Transverse colon (tissue), 4 donors: ENCODE data around the gene KCNIP3. TPM values are rescaled to one million over a fixed set of nuclear protein-coding genes. Genes with fewer than 3 reads are reported as not detected.

Source experiments
- DNase-seq: peaks from one replicate; pipeline ENCODE4 v3.0.0-alpha.2; 2019
- H3K27ac ChIP-seq, 4 donors: fragments of 200-600 bp; sonication (generic); 2 replicates each; pipeline ENCODE4 v1.5.1; 2016 to 2018; ENCODE audit warnings: inconsistent platforms in 4 of 4
- H3K27me3 ChIP-seq: fragments of 200-600 bp; sonication (generic); 2 replicates; pipeline ENCODE4 v1.5.1; 2017; ENCODE audit warnings: inconsistent platforms
- H3K36me3 ChIP-seq, 4 donors: fragments of 200-600 bp; sonication (generic); 2 replicates each; pipeline ENCODE4 v1.5.1; 2017 to 2019; ENCODE audit warnings: inconsistent platforms in 4 of 4
- H3K4me1 ChIP-seq, 4 donors: fragments of 200-600 bp; sonication (generic); 2 replicates each; pipeline ENCODE4 v1.5.1; 2017 to 2020; ENCODE audit warnings: inconsistent platforms in 4 of 4
- H3K4me3 ChIP-seq, 4 donors: fragments of 200-600 bp; sonication (generic); 1 replicate in 1 of 4; 2 replicates in 3 of 4; pipeline versions ENCODE4 v1.5.1 to v1.6.1; 2017 to 2019; ENCODE audit warnings: inconsistent platforms in 4 of 4
- H3K9me3 ChIP-seq, 2 donors: fragments of 200-600 bp; sonication (generic); 2 replicates each; pipeline ENCODE4 v1.5.1; 2017 to 2019; ENCODE audit warnings: inconsistent platforms in 2 of 2
- EP300 ChIP-seq: sonication (generic); formaldehyde crosslinking; IDR thresholded peaks from one replicate; pipeline ENCODE4 v1.6.1; 2017; ENCODE audit warnings: antibody characterized with exemption, low read depth
- POLR2A ChIP-seq: fragments of 450-650 bp; IDR thresholded peaks from one replicate; pipeline ENCODE4 v1.6.1; 2016; ENCODE audit warnings: antibody characterized with exemption, mild to moderate bottlenecking, moderate library complexity
- POLR2AphosphoS5 ChIP-seq, 3 donors: sonication (generic); formaldehyde crosslinking; IDR thresholded peaks; one replicate each; pipeline ENCODE4 v1.6.1; 2016; ENCODE audit warnings: antibody characterized with exemption in 3 of 3
- WGBS, 2 donors: methylation state at CpG; one replicate each; pipeline ENCODE4 v1.1.5; 2018; ENCODE audit warnings: low coverage in 1 of 2; 5-methylcytosine and 5-hydroxymethylcytosine counted together
- in situ Hi-C, 4 donors: fragments of 200-750 bp; cut with MboI; loops; one replicate each; pipeline versions ENCODE4 v1.15.0 to v1.15.1; 2017; ENCODE audit warnings: low sequenced_read_pairs in 3 of 4, low pct_ligation_motif_present in 1 of 4, low pct_unique_long_range_greater_than_20kb in 1 of 4
- intact Hi-C: fragments of 100-400 bp; cut with DNase I; formaldehyde crosslinking; loops from one replicate; pipeline ENCODE4 v1.15.1; 2023; ENCODE audit warnings: low total_unique reads
- total RNA-seq, 4 donors: library from RNA; depleted of rRNA; stranded (reverse); fragments of >200 nt; gene quantifications; one replicate each; pipeline ENCODE4 v1.1.0, GENCODE V29; 2016
- TF ChIP-seq, protein P1 (sequence below), 5 experiments: fragments of 200-600 bp in 3 of 5; fragments of 450-650 bp in 2 of 5; sonication (generic) in 3 of 5; IDR thresholded peaks; 1 replicate in 2 of 5; 2 replicates in 3 of 5; pipeline ENCODE4 v1.5.1; 2016 to 2017; ENCODE audit warnings: antibody characterized with exemption in 5 of 5, inconsistent platforms in 3 of 5, mild to moderate bottlenecking in 2 of 5, moderate library complexity in 1 of 5

Gene KCNIP3
- total RNA-seq, 4 donors from 2014 or later = 1.8 to 4.0 (median 2.2) TPM

DNA sequence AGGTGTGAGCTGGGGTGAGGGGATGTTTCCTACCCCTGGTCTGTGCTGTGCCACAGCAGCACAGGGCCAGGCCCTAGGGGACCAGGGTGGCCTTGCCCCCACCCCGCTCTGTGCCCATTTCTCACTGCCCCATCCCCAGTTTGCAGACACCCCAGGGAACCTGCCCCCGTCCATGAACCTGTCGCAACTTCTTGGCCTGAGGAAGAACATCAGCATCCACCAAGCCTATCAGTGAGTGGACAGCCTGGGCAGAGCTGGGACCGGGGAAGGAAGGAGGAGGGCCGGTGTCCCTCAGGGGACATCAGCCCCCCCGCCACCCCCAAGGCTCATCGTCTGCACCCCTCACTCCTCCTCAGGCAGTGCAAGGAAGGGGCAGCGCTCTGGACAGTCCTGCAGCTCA, 15.4 kb upstream of the KCNIP3 start:
- Histone ChIP-seq H3K9me3 (no peaks in the 10 kb centered on the region), H3K27me3 (no peaks in the 10 kb centered on the region), H3K27ac (no peak overlapping the region), H3K4me3 (no peak overlapping the region), H3K4me1 (peaks cover 0 to 12% (median 9%) of the 10 kb centered on the region in 4 donors), H3K36me3 (no peaks in the 10 kb centered on the region)
- intact Hi-C loops = no loop called here
- 90% methylated on average over 8 of the region's 8 CpGs; no CpG with 5 or more reads in 1 of the 2 donors for WGBS, 2 donors
- TF ChIP-seq POLR2A = no peak
- TF ChIP-seq EP300 = no peak
- no peak for TF ChIP-seq POLR2AphosphoS5 (IDR thresholded peaks at IDR 0.05)
- TF ChIP-seq, protein P1, sequence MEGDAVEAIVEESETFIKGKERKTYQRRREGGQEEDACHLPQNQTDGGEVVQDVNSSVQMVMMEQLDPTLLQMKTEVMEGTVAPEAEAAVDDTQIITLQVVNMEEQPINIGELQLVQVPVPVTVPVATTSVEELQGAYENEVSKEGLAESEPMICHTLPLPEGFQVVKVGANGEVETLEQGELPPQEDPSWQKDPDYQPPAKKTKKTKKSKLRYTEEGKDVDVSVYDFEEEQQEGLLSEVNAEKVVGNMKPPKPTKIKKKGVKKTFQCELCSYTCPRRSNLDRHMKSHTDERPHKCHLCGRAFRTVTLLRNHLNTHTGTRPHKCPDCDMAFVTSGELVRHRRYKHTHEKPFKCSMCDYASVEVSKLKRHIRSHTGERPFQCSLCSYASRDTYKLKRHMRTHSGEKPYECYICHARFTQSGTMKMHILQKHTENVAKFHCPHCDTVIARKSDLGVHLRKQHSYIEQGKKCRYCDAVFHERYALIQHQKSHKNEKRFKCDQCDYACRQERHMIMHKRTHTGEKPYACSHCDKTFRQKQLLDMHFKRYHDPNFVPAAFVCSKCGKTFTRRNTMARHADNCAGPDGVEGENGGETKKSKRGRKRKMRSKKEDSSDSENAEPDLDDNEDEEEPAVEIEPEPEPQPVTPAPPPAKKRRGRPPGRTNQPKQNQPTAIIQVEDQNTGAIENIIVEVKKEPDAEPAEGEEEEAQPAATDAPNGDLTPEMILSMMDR (IDR thresholded peaks at IDR 0.05) = no peak
- in situ Hi-C loops = no loop called here
- DNase-seq = no peak

- H3K27ac ChIP-seq = no peak overlapping the region
- WGBS, 2 donors = 47 to 66% methylated on average over 3 of the region's 3 CpGs
- in situ Hi-C loops = no loop called here
These were observed 14.7 kb upstream of the KCNIP3 start for GRCh38 chr2:95282458-95282857.

GRCh38 chr2:95283562-95283961, 13.6 kb upstream of the KCNIP3 start:
- no peak for DNase-seq
- H3K9me3 ChIP-seq = no peaks in the 10 kb centered on the region
- WGBS, 2 donors = 84% methylated on average over 4 of the region's 4 CpGs; no CpG with 5 or more reads in 1 of the 2 donors
- no peaks in the 10 kb centered on the region for H3K27me3 ChIP-seq
- no peak overlapping the region for H3K4me3 ChIP-seq
- in situ Hi-C loops (no loop called here), intact Hi-C loops (no loop called here)
- no peaks in the 10 kb centered on the region for H3K36me3 ChIP-seq
- H3K27ac ChIP-seq = no peak overlapping the region
- no peaks in the 10 kb centered on the region for H3K4me1 ChIP-seq
- no peak for TF ChIP-seq POLR2AphosphoS5 (IDR thresholded peaks at IDR 0.05)
- TF ChIP-seq EP300 = no peak
- no peak for TF ChIP-seq POLR2A
- TF ChIP-seq, protein P1 (IDR thresholded peaks at IDR 0.05) = no peak

More at GRCh38 chr2:95282458-95282857, 14.7 kb upstream of the KCNIP3 start:
- no peaks in the 10 kb centered on the region for H3K27me3 ChIP-seq
- H3K9me3 ChIP-seq = no peaks in the 10 kb centered on the region
- TF ChIP-seq EP300 (no peak), POLR2A (no peak), POLR2AphosphoS5 (IDR thresholded peaks at IDR 0.05) (no peak)
- TF ChIP-seq, protein P1 (IDR thresholded peaks at IDR 0.05) = no peak
- no peak overlapping the region for H3K4me3 ChIP-seq
- no peaks in the 10 kb centered on the region for H3K36me3 ChIP-seq
- H3K4me1 ChIP-seq = peaks cover 0 to 5% (median 2%) of the 10 kb centered on the region in 4 donors
- DNase-seq = no peak
- intact Hi-C loops = no loop called here

DNA sequence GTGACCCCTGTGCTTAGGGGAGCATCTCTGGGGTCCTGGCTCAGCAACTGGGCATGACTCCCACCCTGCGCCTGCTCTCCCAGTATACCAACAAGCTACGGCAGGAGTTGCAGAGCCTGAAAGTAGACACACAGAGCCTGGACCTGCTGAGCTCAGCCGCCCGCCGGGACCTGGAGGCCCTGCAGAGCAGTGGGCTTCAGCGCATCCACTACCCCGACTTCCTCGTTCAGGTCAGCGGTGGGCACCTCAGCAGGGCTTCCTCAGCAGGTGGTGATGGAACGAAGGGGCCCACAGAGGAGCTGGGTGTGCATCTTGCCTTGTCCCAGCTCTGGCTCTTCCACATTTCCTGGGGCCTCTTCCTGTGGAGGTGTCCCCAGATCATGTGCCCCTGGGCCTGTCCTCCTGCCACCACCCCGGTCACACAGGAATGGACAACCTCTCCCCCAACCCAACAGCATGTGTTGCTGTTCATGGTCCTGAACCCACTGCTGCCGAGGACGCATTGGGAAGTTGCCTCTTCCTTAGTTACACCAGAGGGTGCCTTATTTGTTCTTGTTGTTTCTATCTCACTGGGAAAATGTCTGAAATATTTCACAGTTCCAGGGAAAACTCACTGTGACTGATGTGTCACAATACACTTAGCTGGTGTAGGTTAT, 12.1 kb upstream of the KCNIP3 start:
- H3K4me3 ChIP-seq = no peak overlapping the region
- H3K4me1 ChIP-seq = no peaks in the 10 kb centered on the region
- no peak overlapping the region for H3K27ac ChIP-seq
- no peaks in the 10 kb centered on the region for H3K27me3 ChIP-seq
- H3K36me3 ChIP-seq = no peaks in the 10 kb centered on the region
- TF ChIP-seq POLR2A (no peak), EP300 (no peak), POLR2AphosphoS5 (IDR thresholded peaks at IDR 0.05) (no peak)
- TF ChIP-seq, protein P1 (IDR thresholded peaks at IDR 0.05) = no peak
- no peaks in the 10 kb centered on the region for H3K9me3 ChIP-seq
- DNase-seq = no peak
- 80 to 94% methylated on average over 1 to 6 of the region's 13 CpGs for WGBS, 2 donors
- in situ Hi-C loops = no loop called here
- intact Hi-C loops = no loop called here
